HG02623 (cell line): ENCODE results near the gene CNTLN.

ENCODE experiments used
- ATAC-seq: cut with Tn5 transposase; IDR thresholded peaks from one replicate; pipeline ENCODE4 v1.9.1; 2021; ENCODE audit warnings: moderate library complexity; ENCODE audit not compliant: unreplicated experiment

The CNTLN gene, protein sequence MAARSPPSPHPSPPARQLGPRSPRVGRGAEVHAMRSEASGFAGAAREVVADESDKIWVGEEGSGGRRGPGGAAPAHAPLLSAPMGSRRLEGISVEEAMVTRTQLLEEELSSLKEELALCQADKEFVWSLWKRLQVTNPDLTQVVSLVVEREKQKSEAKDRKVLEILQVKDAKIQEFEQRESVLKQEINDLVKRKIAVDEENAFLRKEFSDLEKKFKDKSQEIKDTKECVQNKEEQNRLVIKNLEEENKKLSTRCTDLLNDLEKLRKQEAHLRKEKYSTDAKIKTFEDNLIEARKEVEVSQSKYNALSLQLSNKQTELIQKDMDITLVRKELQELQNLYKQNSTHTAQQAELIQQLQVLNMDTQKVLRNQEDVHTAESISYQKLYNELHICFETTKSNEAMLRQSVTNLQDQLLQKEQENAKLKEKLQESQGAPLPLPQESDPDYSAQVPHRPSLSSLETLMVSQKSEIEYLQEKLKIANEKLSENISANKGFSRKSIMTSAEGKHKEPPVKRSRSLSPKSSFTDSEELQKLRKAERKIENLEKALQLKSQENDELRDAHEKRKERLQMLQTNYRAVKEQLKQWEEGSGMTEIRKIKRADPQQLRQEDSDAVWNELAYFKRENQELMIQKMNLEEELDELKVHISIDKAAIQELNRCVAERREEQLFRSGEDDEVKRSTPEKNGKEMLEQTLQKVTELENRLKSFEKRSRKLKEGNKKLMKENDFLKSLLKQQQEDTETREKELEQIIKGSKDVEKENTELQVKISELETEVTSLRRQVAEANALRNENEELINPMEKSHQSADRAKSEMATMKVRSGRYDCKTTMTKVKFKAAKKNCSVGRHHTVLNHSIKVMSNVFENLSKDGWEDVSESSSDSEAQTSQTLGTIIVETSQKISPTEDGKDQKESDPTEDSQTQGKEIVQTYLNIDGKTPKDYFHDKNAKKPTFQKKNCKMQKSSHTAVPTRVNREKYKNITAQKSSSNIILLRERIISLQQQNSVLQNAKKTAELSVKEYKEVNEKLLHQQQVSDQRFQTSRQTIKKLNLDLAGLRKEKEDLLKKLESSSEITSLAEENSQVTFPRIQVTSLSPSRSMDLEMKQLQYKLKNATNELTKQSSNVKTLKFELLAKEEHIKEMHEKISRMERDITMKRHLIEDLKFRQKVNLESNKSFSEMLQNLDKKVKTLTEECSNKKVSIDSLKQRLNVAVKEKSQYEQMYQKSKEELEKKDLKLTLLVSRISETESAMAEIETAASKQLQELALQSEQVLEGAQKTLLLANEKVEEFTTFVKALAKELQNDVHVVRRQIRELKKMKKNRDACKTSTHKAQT (N-terminal part only)

DNA sequence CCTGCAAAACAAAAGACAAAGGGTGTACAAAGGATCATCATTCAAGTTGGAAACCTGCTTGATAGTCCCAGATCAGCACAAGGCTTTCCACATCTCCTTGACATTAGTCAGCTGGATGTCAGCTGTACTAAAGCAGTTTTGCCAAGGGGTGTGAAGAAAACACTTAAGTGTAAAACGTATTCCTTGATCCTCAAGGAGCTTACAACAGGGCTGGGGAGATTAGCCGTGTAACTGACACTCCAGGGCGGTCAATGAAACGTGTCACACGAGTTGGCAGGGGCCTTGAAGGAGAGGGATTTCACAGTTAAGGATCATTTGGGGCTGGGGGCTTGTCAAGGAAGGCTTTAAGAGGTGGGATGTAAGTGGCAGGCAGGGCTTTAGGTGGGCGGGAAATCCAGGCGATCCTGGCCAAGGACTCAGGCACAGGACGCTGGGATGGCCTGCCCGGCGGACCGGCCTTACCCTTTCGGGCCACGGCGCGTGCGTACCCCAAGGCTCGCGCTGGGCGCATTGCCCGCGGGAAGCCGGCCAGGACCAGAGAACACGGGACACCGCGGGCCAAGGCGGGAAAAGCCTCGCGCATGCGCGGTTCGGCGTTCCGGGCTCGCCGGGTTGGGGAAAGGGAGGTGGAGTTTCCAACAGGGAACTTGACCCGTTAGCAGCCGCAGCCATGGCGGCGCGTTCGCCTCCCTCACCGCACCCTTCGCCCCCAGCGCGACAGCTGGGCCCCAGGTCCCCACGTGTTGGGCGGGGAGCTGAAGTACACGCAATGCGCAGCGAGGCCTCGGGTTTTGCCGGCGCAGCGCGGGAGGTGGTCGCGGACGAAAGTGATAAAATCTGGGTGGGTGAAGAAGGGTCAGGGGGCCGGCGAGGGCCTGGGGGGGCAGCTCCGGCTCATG is at the start of gene CNTLN:
Gene CNTLN, plus strand, starts transcription at position 645 of the 899 bp plus-strand sequence. Its CDS starts 26 bp downstream, at position 671.
- ATAC-seq, result peak; percentile 63

DNA sequence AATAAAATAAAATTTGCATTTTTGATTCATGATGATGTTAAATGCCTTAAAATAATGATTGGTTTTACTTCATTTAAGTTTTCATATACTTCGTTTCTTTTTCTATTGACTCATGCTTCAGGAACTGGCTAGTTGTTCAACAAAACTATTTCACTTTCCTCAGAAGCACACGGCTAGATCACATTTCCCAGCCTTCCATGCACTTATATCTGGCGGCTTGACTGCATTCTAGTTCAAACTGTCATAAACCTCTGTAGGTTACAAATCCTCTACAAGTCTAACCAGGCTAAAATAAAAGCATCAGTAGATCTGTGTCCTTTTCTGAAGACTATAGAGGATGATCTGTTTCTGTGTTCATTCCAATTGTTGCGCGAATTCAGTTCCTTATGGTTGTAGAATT is 46.3 kb upstream of the CNTLN start:
- ATAC-seq, result no peak

DNA sequence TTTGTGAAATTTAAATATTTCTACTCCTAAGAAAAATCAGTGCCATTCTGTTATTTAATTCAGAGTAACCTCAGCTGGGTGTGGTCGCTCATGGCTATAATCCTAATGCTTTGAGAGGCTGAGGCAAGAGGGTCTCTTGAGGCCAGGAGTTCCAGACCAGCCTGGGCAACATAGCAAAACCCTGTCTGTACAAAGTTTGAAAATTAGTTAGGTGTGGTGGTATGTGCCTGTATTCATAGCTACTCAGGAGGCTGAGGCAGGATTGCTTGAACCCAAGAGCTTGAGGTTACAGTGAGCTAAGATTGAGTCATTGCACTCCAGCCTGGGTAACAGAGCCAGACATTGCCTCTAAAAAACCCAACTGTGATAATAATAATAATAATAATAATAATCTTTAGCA is 44.8 kb upstream of the CNTLN start:
- no peak for ATAC-seq

DNA sequence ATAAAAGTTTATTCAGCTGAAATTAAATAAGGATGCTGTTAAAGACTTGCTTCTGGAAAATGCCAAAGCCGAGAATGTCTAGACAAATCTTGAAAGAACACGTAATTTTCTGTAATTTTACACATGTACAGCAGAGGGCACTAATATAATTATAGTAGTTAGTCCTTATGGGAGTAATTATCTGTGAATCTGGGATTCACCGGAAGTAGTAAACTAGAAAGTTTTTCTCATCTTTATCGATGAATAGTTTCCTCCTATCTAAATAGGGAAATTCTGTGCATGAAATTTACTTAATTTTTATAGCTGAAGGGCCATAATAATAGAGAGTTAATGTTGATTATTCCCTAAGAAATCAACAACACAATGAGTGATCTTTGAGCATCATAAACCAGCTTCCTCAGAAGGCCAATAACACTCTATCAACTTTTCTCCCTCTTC is 18.4 kb upstream of the CNTLN start:
- no peak for ATAC-seq

DNA sequence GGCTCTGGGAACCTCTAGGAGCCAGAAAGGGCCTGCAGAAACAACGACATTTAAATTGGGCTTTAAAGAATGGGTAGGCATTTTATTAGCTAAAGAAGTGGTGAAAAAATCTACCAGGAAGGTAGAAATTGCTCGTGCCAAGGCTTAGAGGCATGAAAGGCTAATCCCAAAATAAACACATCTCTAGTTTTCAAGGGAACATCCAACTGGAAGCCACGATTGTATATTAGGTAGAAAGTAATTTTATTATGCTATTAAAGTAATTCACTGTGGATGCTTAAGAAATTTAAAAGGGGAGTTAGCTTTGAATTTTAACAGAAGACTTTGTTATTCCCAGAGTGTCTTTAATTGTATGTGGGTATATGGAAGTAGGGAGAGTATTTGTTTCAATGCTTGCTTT is 17.5 kb upstream of the CNTLN start:
- ATAC-seq, result no peak

DNA sequence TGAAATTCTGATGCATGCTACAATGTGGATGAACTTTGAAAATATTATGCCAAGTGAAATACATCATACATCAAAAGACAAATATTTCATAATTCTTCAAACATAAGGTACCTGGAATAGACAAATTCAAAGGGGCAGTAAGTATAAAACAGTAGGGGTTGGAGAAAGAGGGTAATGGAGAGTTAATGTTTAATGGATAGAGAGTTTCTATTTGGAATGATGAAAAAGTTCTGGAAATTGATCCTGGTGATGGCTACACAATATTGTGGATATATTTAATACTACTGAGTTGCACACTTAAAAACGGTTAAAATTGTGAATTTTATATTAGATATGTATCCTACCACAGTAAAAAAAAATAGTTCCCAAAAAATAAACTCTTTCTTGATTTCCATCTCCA is 14.6 kb upstream of the CNTLN start:
- no peak for ATAC-seq

DNA sequence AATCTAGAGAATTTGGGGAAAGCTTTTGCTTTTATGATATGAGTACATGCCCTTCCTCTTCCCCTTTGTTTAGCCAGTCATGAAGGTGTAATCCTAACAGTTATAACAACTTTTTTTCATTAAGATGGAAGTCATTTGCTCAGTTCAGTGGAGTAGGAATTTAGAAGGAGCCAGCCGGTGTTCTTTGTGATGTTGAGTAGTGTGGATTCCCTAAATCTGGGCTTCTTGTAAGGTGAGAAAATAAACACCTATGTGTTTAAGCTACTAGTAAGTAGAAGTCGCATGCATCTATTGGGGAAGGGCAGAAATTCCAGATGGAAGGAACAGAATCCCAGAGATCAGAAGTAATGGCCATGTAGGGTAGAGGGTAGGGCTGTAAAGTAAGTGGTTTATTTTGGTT is 13.6 kb upstream of the CNTLN start:
- ATAC-seq, result no peak

DNA sequence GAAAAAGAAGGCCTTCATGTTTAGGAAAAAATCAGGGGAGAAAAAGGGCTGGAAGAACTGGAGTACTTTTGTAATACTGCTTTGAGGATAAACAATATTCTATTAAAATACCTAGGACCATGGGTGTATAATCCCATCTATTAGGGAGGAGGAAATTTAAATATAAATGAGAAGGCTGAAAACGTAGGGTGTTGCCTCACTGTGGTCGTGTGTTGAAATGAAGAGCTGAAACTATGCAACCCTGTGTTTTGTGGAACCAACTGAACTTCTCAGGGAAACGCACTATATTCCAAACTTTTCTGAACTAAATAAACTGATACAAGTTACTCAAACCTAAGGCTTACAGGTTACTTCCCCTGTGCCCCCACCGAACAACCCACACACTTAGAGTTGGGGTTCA is 4.5 kb upstream of the CNTLN start:
- no peak for ATAC-seq

DNA sequence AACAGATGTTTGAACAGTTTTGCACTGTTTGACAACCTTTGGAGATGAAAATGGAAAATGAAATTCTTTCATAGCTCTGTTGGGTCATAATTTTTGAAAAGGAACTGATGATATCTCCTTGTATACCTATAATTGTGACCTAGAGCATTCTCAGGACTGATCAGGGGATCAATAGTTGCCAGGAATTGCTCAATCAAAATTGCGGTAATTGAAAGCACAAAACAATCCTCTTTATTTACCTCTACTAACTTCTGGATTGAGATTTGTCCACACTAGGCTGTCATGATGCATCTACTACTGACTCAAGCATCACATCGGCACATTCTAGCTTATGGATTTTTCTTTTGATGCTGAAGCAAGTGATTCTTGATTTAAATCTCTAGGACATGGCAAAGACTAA is 4.1 kb upstream of the CNTLN start:
- ATAC-seq, result no peak

DNA sequence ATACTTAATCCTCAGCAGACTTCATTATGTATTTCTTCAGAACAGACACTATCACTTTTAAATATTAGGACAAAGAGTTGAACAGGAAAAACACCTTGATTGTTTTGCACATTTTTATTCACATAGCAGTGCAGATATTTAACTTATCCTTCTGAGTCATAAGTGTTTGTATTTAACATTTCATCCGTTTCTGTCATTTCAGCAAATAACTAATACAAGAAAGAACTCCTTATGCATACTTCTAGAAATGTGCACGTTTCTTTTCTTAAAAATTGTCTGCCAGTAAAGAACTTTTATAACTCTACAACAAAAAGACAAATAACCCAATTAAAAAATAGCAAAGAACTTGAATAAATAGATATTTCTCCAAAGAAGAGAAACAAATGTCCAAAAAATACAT is 3.3 kb upstream of the CNTLN start:
- ATAC-seq, result no peak

DNA sequence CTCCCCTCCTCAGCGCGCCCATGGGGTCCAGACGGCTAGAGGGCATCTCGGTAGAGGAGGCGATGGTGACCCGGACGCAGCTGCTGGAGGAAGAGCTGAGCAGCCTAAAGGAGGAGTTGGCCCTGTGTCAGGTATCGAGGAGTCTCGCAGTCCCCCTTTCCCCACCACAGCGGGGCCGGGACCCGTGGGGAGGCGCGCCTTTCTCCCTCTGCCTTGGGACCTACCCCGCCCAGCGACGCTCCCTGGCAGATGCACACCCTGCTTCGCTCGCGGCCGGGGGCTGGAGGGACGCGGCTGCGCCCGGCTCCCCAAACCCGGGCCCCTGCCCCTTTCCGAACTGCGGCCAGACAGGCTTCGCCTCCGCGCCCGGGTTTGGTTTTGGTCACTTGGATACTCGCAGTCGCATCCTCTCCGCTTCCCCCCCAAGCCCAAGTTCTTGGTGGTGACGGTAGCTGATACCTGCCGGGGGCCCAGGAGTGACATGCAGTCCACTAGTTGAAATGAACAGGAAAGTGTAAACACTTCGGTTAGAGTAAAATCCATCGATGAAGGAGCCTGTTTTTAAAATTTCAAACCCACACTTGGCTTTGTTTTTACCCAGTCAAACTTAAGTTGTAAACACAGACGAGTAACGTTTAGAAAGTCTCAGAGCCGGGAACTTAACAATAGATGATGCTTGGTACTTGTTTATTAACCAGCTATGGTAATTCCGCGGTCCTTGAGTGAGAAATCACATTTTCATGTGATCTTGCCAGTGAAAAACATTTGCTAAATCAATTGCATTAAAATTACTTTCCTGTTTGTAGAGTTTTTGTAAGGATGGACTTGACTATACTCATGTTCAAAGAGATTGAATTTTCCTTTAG is 688 bp downstream of the CNTLN start:
- peak; percentile 47 for ATAC-seq

DNA sequence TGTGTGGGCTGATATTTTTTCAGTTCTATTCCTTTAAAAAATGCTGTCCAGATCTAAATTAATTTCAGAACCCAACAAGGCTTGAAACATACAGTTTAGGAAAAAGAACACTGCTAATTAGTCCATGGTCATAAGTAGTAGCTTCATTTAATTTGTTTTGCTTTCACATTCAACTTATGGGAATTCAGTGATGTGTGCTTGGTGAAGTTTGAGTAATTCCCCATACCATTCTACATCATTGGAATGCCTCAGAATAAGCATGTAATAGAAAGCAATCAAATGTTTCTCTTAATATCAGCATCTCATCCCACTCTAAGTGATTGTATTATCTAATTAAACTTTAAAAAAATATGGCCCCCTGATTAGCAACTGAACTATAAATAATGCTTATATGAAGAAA is 2.7 kb downstream of the CNTLN start:
- no peak for ATAC-seq

DNA sequence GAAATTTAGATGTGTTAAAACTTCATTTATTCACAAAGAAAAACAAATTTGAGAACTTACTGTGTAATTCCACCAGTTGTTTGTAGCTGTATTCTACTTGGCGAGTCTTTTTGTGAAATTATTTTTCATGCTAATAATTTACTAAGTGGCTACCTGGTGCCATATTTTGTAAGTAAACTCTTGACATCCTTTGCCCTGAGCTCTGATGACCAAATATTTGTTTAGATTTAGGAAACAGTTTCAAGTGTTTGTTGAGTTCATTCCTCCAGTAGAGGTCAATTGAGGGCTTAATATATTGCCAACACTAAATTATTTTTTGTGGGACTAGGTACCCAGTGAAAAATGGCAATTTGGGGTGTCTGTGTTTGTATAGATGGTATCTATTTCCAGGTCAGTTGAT is 3.7 kb downstream of the CNTLN start:
- ATAC-seq, result no peak

DNA sequence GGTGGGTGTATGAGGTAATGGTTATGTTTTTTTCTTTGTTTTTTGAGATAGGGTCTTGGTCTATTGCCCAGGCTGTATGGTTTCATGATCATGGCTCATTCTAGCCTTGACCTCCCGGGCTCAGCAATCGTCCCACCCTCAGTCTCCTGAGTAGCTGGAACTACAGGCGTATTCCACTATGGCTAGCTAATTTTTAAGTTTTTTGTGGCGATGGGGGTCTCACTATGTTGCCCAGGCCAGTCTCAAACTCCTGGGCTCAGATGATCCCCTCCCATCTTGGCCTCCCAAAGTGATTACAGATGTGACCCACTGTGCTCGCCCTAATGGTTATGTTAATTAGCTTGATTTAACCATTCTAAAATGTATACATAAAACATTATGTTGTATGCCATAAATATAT is 5.6 kb downstream of the CNTLN start:
- ATAC-seq, result no peak

DNA sequence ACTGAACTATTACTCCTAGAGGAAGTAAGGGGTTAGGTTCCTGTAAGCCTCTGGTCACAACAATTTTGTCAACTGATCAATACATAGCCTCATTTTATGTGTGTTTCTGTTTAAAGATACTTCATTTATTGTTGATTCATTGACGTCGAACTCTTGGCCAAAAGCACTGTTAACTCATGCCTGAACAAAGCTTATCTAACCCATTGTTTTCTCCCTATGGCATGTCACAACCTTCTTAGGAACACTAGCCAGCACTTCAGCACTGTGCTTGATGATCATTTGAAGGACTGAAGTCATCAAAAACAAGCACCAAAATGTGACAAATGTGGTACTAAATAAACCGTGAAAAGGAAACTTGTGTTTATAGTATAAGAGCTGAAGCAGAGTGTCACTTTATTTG is 13.5 kb downstream of the CNTLN start:
- ATAC-seq, result no peak

DNA sequence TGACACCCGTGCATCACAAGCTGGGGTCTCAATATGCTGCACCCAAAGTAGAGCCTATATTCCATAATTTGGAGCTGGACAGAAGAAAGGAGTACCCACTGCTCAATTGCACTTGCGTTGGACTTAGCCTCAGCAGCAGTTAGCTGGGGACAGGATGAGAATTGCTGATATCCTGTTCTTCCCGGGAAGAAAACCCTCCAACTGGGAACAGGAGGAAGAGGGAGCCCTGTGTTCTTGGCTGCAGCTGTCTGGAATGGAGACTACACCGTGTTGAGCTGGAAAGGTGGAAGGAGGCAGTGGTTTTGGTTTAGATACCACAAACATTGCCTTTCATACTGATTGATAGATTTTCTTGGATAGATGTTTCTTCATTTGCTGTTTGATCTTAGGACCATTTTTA is 24.6 kb downstream of the CNTLN start:
- no peak for ATAC-seq

DNA sequence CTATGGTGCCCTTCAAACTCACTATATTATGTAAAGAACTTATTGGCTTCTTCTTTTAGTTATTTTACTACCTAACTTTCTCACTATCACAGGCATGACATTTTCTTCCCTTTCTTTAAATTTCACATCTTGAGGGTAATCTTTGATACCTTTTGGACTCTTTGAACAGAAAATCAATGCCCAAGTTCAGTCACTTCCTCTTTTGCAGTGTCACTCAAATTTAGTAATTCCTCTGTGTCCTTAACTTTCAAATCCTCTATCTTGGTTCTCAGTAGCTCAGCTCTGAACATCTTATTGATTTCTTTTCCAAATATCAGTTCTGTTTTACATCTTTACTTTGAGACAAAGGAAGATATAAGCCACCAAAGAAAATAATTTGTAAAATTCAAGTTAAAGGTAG is 25.5 kb downstream of the CNTLN start:
- no peak for ATAC-seq

DNA sequence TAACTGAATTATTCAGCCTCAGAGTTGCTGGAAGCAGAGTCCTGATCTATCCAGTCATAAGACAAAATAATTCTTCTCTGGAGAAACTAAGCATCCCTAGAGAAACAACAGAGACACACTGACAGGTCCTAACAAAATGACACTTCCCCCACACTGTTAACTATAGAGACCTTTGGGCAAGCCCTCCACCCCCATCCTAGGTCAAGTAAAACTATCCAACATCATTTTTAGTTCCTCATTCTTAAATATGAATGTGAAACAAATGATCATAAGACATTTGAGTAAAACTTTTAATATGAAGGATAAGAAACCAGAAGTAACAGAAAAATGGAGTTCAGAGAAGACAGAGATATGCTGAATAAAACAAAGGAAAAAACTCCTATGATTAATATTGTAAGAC is 30.9 kb downstream of the CNTLN start:
- no peak for ATAC-seq

DNA sequence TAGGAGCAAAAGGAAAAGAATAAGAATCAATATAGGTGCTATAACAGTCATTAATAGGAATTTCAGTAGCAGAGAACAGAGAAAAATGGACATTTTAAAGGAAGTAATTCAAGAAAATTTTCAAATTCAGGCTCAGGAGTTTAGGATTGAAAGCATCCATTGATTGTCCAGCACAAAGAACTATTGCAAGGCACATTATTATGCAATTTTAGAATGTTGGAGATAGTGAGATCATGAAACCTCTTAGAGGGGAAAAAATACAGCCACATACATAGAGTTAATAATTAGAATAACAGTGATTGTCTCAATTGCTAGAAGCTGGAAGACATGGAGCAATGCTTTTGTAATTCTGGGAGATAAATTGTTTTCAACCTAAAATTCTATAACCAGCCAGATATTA is 31.5 kb downstream of the CNTLN start:
- no peak for ATAC-seq
